22Rv1 (cell line): ENCODE measurements around the gene EZH2.

Experiments
- CTCF ChIP-seq: fragments of 450-650 bp; IDR thresholded peaks from 2 replicates; pipeline ENCODE4 v1.5.1; 2017; ENCODE audit warnings: mild to moderate bottlenecking
- ZFX ChIP-seq: fragments of 450-650 bp; IDR thresholded peaks from 2 replicates; pipeline ENCODE4 v1.6.1; 2017; ENCODE audit warnings: antibody characterized with exemption, borderline replicate concordance

DNA sequence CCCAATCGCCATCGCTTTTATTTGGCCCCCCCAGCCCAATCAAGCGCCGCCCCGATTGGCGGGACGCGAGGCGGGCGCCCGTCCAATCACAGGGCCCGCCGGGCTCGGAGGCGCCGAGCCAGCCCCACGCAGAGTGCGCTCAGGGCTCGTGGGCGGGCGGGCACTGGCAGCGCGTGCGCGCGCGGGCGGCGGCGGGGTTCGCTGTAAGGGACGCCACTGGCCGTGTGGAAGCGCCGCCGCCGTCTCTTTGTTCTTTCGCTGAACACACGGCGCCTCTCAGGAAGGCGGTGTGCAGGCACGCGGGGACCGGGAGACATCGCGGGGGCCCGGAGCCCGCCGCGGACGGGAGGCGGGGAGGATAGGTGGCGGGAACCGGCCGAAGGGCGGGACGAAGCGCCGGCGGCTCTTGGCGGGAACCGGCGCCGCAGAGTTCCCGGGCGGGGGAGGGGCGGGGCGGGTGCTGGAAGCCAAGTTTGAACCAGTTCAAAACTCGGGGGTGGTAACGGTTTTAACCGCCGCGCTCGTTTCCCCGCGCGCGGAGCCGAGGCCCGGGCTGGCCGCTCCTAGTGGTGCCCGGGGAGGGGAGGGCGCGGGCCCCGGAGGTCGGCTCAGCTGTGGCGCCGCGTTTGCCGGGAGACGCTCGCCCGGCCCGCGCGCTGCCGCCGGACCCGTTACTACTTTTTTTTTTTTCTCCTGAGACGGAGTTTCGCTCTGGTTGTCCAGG, 370 bp upstream of the EZH2 start:
- TF ChIP-seq CTCF (no peak), ZFX (no peak)
